ENCODE data around the gene FLOT2.
"Not testable (repeated sequence)": the region's sequence is repeated elsewhere in the genome, so short reads cannot be mapped to it uniquely, and the experiment has no call there.

FLOT2 gene

GRCh38 chr17:28842282-28843012, 55.1 kb downstream of the FLOT2 start, which contains the start of gene FAM222B:
FAM222B (minus strand) TSS chr17:28842790; CDS start chr17:28766667, 76,123 bp downstream.
- DNase-seq (ENCODE audit: low read depth): peak; percentile 68

DNA sequence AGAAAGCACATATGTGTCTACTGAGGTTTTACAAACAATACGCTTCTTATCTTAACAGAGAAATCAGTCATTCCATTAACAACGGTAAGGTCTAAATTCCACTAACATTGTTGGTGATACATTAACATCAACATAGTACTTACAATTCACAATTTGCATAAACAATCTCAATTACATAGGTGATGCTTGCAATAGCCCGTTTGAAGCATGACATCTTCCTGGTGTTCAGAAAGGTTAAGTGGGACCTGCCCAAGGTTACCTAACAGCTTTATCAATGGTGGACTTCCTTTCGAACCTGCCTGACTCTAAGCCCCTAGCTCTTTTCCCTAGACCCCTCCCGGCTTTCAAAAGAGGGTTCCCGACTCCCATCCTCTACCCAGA, 55.6 kb downstream of the FLOT2 start:
- no peak for DNase-seq (ENCODE audit: low read depth)

DNA sequence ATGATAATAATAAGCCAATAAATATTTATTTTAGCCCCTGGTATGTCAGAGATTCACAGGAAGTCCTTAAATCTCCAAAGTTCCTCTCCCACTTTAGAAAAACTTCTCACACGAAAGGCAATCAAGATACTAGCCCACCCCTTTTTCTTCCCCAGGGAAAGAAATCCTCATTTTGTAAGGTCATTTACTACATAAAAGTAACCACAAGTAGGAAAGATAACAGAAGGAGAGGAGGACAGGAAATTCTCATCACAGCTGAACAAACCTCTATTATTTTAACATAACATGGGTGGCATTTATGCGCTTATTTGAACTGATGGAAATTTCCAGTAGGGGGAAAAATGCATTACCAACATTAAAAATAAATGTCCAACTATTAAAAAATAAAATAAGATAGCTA, 58.3 kb downstream of the FLOT2 start:
- DNase-seq (ENCODE audit: low read depth): no peak

GRCh38 chr17:28836541-28836940, 61.0 kb downstream of the FLOT2 start:
- not testable (repeated sequence) for DNase-seq (ENCODE audit: low read depth)

- no peak for DNase-seq (ENCODE audit: low read depth)
Measured at GRCh38 chr17:28834420-28834819, 63.1 kb downstream of the FLOT2 start.
